Endothelial cell of umbilical vein (primary cell): Measurements from ENCODE around the gene WDHD1. TPM values are rescaled to one million over a fixed set of nuclear protein-coding genes. Genes with fewer than 3 reads are reported as not detected.
"Not testable (repeated sequence)": the region's sequence is repeated elsewhere in the genome, so short reads cannot be mapped to it uniquely, and the experiment has no call there.

Experiments used
- BruUV-seq: library from RNA; stranded (reverse); fragments of 400-500 nt; replicated peaks from 2 replicates; lab custom pipeline; 2021; lab: Mats Ljungman, UMichigan
- CTCF ChIA-PET: fragments of 300-600, 350-600 bp; sonication (Branson Sonifier 250); formaldehyde crosslinking; loops from one replicate; lab custom pipeline; 2021; ENCODE audit warnings: antibody characterized with exemption, inconsistent platforms; lab: Charles Lee
- POLR2A ChIA-PET: fragments of 300-600, 350-600 bp; sonication (Branson Sonifier 250); formaldehyde crosslinking; loops from one replicate; lab custom pipeline; 2021; ENCODE audit warnings: antibody characterized with exemption, inconsistent platforms; lab: Charles Lee
- DNase-seq: peaks from one replicate; pipeline ENCODE4 v3.0.0-alpha.2; 2011; ENCODE audit warnings: low read depth, low spot score
- FAIRE-seq: peaks from 2 replicates; lab custom pipeline; 2011; peaks lifted over from hg19 to GRCh38; lab: Jason Lieb, UNC
- H2AFZ ChIP-seq: 2 replicates; pipeline ENCODE4 v1.6.0; 2012; ENCODE audit warnings: low read depth, low read length, control low read depth, inconsistent platforms
- H3K27ac ChIP-seq: 2 replicates; pipeline ENCODE4 v1.5.1; 2011; ENCODE audit warnings: low read depth, mild to moderate bottlenecking, control low read depth, low read length, moderate library complexity; ENCODE audit not compliant: insufficient read depth
- H3K27me3 ChIP-seq, 2 experiments: 2 replicates each; pipeline versions ENCODE4 v1.6.0 to v1.6.1; 2011; ENCODE audit warnings: low read length in 2 of 2, mixed read lengths in 1 of 2; ENCODE audit not compliant: control insufficient read depth in 2 of 2, insufficient read depth in 2 of 2
- H3K36me3 ChIP-seq, 2 experiments: 2 replicates in 1 of 2; 3 replicates in 1 of 2; pipeline ENCODE4 v1.5.1; 2011; ENCODE audit warnings: low read length in 2 of 2, mild to moderate bottlenecking in 1 of 2, moderate library complexity in 1 of 2; ENCODE audit not compliant: control insufficient read depth in 2 of 2, insufficient read depth in 2 of 2; ENCODE audit errors: extremely low read depth in 1 of 2
- H3K4me1 ChIP-seq: 3 replicates; pipeline ENCODE4 v1.5.1; 2011; ENCODE audit warnings: mild to moderate bottlenecking, low read length; ENCODE audit not compliant: control insufficient read depth, insufficient read depth; ENCODE audit errors: extremely low read depth
- H3K4me2 ChIP-seq: 2 replicates; pipeline ENCODE4 v1.6.1; 2011; ENCODE audit warnings: low read length, control low read depth, mixed read lengths; ENCODE audit not compliant: insufficient read depth
- H3K4me3 ChIP-seq, 3 experiments: fragments of 200-600 bp in 1 of 3; sonication (generic), shearing (Covaris generic) in 1 of 3; replicated peaks in 1 of 3; 2 replicates each; pipeline ENCODE4 v1.5.1; 2011 to 2016; ENCODE audit warnings: control low read depth in 3 of 3, low read length in 3 of 3, mild to moderate bottlenecking in 2 of 3, inconsistent platforms in 1 of 3, low read depth in 1 of 3, moderate library complexity in 1 of 3; ENCODE audit not compliant: insufficient read depth in 1 of 3
- H3K79me2 ChIP-seq: 2 replicates; pipeline ENCODE4 v1.6.0; 2012; ENCODE audit warnings: low read length, inconsistent platforms; ENCODE audit not compliant: control insufficient read depth, insufficient read depth
- H3K9ac ChIP-seq: replicated peaks from 2 replicates; pipeline ENCODE3; 2011; ENCODE audit warnings: low read length, control low read depth; ENCODE audit not compliant: insufficient read depth; ENCODE audit errors: extremely low read depth
- H3K9me1 ChIP-seq: replicated peaks from 3 replicates; pipeline ENCODE4 v1.6.0; 2011; ENCODE audit warnings: mild to moderate bottlenecking, low read length; ENCODE audit not compliant: control insufficient read depth, insufficient read depth; ENCODE audit errors: extremely low read depth
- H3K9me3 ChIP-seq: replicated peaks from 2 replicates; pipeline ENCODE4 v1.5.1; 2012; ENCODE audit warnings: low read length, inconsistent platforms; ENCODE audit not compliant: control insufficient read depth, insufficient read depth
- H4K20me1 ChIP-seq: replicated peaks from 2 replicates; pipeline ENCODE3; 2011; ENCODE audit warnings: mild to moderate bottlenecking, low read length; ENCODE audit not compliant: control insufficient read depth, insufficient read depth; ENCODE audit errors: extremely low read depth
- CTCF ChIP-seq, 2 donors: IDR thresholded peaks; 1 replicate in 1 of 2; 2 replicates in 1 of 2; pipeline ENCODE4 v1.5.1; 2011; ENCODE audit warnings: low read length in 2 of 2, mild to moderate bottlenecking in 2 of 2, moderate library complexity in 2 of 2, control low read depth in 1 of 2, inconsistent platforms in 1 of 2, low read depth in 1 of 2; ENCODE audit not compliant: insufficient read depth in 1 of 2; ENCODE audit errors: extremely low read depth in 1 of 2
- FOS ChIP-seq: IDR thresholded peaks from 2 replicates; pipeline ENCODE4 v1.6.1; 2011; ENCODE audit warnings: mild to moderate bottlenecking, low read length, moderate library complexity, borderline replicate concordance; ENCODE audit not compliant: insufficient read depth
- MAX ChIP-seq: IDR thresholded peaks from 2 replicates; pipeline ENCODE4 v1.6.1; 2011; ENCODE audit not compliant: insufficient read depth, insufficient read length
- POLR2A ChIP-seq: IDR thresholded peaks from 2 replicates; pipeline ENCODE4 v1.6.1; 2012; ENCODE audit warnings: low read depth, mild to moderate bottlenecking, control low read depth, low read length
- dilution Hi-C: fragments of 300-500 bp; cut with MboI; formaldehyde crosslinking; loops from one replicate; pipeline ENCODE4 v1.15.0; 2019; ENCODE audit warnings: low sequenced_read_pairs; ENCODE audit not compliant: extremely low pct_ligation_motif_present
- intact Hi-C: fragments of 100-400 bp; cut with micrococcal nuclease; formaldehyde crosslinking; loops from one replicate; pipeline ENCODE4 v1.10.0; 2022
- polyA plus RNA-seq, 4 experiments: library from polyadenylated mRNA; depleted of rRNA in 3 of 4; stranded (reverse) in 3 of 4; unstranded in 1 of 4; fragments of >200 nt; gene quantifications; 2 replicates each; pipeline versions ENCODE4 v1.2.1 to v1.2.3, GENCODE V29; 2011 to 2012; ENCODE audit warnings: missing spikeins in 1 of 4
- total RNA-seq: library from RNA; stranded (reverse); gene quantifications from 2 replicates; pipeline ENCODE4 v1.2.3, GENCODE V29; 2021

The WDHD1 gene
- total and polyA plus RNA-seq, 2 donors (not counting 3 experiments of a cell fraction or from before 2014, with no cell fraction given) = 3.1 to 22.5 TPM

- intact Hi-C loops (no loop called here), dilution Hi-C loops (no loop called here)
- Histone ChIP-seq H3K9me1 (no peaks in the 10 kb centered on the region), H3K79me2 (peaks cover 19% of the 10 kb centered on the region), H2AFZ (no peak overlapping the region), H3K4me1 (no peaks in the 10 kb centered on the region), H3K27ac (no peak overlapping the region), H3K9ac (no peak overlapping the region), H3K4me2 (no peak overlapping the region), H3K4me3 (no peak overlapping the region), H4K20me1 (peaks cover 2% of the 10 kb centered on the region), H3K9me3 (no peaks in the 10 kb centered on the region), H3K36me3 (peaks cover 7 to 20% of the 10 kb centered on the region in 2 experiments), H3K27me3 (no peaks in the 10 kb centered on the region)
- FAIRE-seq (no peak), DNase-seq (no peak)
- BruUV-seq = no TSS peak
- POLR2A ChIA-PET = interaction anchor here (1.0 kb wide), 1 partner anchor 14 kb away, joined by 3 read pairs; the partner anchor contains the start of gene MAPK1IP1L
- TF ChIP-seq FOS = no peak
- TF ChIP-seq MAX = no peak
- no peak for TF ChIP-seq CTCF (IDR thresholded peaks at IDR 0.05; ENCODE audit: extremely low read depth in 1 of 2, insufficient read depth in 1 of 2, low read depth in 1 of 2, low read length in 2 of 2)
- TF ChIP-seq POLR2A = no peak
- CTCF ChIA-PET = interaction anchor here (0.9 to 1.8 kb wide), 2 partner anchors 14 to 72 kb away, joined by 3 to 8 read pairs; partner anchors contain the start of gene MAPK1IP1L
Measured at GRCh38 chr14:55065411-55065810, 38.5 kb upstream of the WDHD1 start.

- ChIA-PET POLR2A (interaction anchor here (1.0 kb wide), 1 partner anchor 14 kb away, joined by 3 read pairs; the partner anchor contains the start of gene MAPK1IP1L), CTCF (interaction anchor here (1.8 kb wide), 1 partner anchor 14 kb away, joined by 8 read pairs; the partner anchor contains the start of gene MAPK1IP1L)
- H3K9ac ChIP-seq, H3K4me3 ChIP-seq, H3K27ac ChIP-seq, intact Hi-C loops, DNase-seq, H2AFZ ChIP-seq, H3K27me3 ChIP-seq, H3K4me1 ChIP-seq, H3K4me2 ChIP-seq, dilution Hi-C loops, H3K9me1 ChIP-seq, H3K9me3 ChIP-seq, H4K20me1 ChIP-seq, FAIRE-seq: not testable (repeated sequence)
- H3K36me3 ChIP-seq = peaks cover 7 to 20% of the 10 kb centered on the region in 2 experiments
- peaks cover 24% of the 10 kb centered on the region for H3K79me2 ChIP-seq
- BruUV-seq = TSS peak; percentile 3
Measured at GRCh38 chr14:55064896-55065295, 38.0 kb upstream of the WDHD1 start.
